Spleen (tissue), 7 donors: ENCODE measurements around the gene ZNF581.

ENCODE experiments used
- POLR2AphosphoS5 ChIP-seq, 3 donors: sonication (generic); formaldehyde crosslinking; IDR thresholded peaks; one replicate each; pipeline ENCODE4 v1.5.1; 2017; ENCODE audit warnings: antibody characterized with exemption in 3 of 3
- TF ChIP-seq, protein P1 (sequence below), 11 experiments: fragments of 200-600 bp in 7 of 11; fragments of 450-650 bp in 4 of 11; sonication (generic) in 4 of 11; IDR thresholded peaks in 8 of 11; conservative IDR thresholded peaks in 3 of 11; 1 replicate in 7 of 11; 2 replicates in 4 of 11; pipeline versions ENCODE4 v1.4.0 to v1.8.0; 2016 to 2021; ENCODE audit warnings: antibody characterized with exemption in 11 of 11, inconsistent platforms in 4 of 11, mild to moderate bottlenecking in 1 of 11
- donor health status: DM: no; HTN: no; CAD: no; lungs with moderate emphysema.
- donor health status: DM: no; HTN: no; CAD: no.
- donor health status: DM: no; HTN: no; CAD: no.

DNA sequence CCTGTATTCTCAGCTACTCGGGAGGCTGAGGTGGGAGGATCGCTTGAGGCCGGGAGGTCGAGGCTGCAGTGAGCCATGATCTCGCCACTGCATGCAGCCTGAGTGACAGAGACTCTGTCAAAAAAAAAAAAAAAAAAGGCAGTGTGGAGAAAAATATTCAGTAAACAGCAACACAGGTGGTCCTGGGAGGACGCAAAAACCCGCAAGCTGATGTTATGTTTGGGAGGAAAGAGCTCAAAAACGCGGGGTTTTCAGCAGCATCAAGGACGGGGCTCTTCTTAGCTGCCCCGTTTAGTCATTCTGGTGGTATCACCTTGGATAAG lies 18.5 kb upstream of the ZNF581 start:
- TF ChIP-seq, protein P1, sequence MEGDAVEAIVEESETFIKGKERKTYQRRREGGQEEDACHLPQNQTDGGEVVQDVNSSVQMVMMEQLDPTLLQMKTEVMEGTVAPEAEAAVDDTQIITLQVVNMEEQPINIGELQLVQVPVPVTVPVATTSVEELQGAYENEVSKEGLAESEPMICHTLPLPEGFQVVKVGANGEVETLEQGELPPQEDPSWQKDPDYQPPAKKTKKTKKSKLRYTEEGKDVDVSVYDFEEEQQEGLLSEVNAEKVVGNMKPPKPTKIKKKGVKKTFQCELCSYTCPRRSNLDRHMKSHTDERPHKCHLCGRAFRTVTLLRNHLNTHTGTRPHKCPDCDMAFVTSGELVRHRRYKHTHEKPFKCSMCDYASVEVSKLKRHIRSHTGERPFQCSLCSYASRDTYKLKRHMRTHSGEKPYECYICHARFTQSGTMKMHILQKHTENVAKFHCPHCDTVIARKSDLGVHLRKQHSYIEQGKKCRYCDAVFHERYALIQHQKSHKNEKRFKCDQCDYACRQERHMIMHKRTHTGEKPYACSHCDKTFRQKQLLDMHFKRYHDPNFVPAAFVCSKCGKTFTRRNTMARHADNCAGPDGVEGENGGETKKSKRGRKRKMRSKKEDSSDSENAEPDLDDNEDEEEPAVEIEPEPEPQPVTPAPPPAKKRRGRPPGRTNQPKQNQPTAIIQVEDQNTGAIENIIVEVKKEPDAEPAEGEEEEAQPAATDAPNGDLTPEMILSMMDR (IDR thresholded peaks at IDR 0.05 in 8 of 11, conservative IDR thresholded peaks at IDR 0.05 in 3 of 11), result no peak
- TF ChIP-seq POLR2AphosphoS5 (IDR thresholded peaks at IDR 0.05), result no peak
